Activated naive CD8-positive, alpha-beta T cell treated with anti-CD3 and anti-CD28 coated beads, Interleukin-2, amount 50 U/mL, for 16 hours (primary cell): ENCODE data around the gene FOXN4.

Source experiments
- DNase-seq: peaks from one replicate; pipeline ENCODE4 v3.0.0-alpha.2; 2020; ENCODE audit warnings: low read depth, low spot score

Gene FOXN4

GRCh38 chr12:109259545-109259895 lies 49.6 kb downstream of the FOXN4 start:
- no peak for DNase-seq

- DNase-seq = no peak
These were observed 50.2 kb downstream of the FOXN4 start for GRCh38 chr12:109258607-109259544.

- no peak for DNase-seq
These were observed 50.9 kb downstream of the FOXN4 start for GRCh38 chr12:109258201-109258600.

- DNase-seq = no peak
These were observed 53.1 kb downstream of the FOXN4 start for GRCh38 chr12:109256011-109256410.

GRCh38 chr12:109255377-109255776 lies 53.7 kb downstream of the FOXN4 start:
- DNase-seq = no peak

- DNase-seq = no peak
These were observed 55.1 kb downstream of the FOXN4 start for GRCh38 chr12:109253913-109254544.

GRCh38 chr12:109252799-109253198 lies 56.3 kb downstream of the FOXN4 start:
- DNase-seq = no peak

GRCh38 chr12:109250523-109250922 lies 58.6 kb downstream of the FOXN4 start:
- DNase-seq = no peak

- no peak for DNase-seq
These were observed 61.0 kb downstream of the FOXN4 start for GRCh38 chr12:109247831-109248654.

GRCh38 chr12:109246221-109246620 lies 62.9 kb downstream of the FOXN4 start:
- no peak for DNase-seq

- no peak for DNase-seq
These were observed 65.0 kb downstream of the FOXN4 start for GRCh38 chr12:109244073-109244472.

- no peak for DNase-seq
These were observed 67.1 kb downstream of the FOXN4 start for GRCh38 chr12:109241936-109242335.

- no peak for DNase-seq
These were observed 68.7 kb downstream of the FOXN4 start for GRCh38 chr12:109240365-109240764.

DNA sequence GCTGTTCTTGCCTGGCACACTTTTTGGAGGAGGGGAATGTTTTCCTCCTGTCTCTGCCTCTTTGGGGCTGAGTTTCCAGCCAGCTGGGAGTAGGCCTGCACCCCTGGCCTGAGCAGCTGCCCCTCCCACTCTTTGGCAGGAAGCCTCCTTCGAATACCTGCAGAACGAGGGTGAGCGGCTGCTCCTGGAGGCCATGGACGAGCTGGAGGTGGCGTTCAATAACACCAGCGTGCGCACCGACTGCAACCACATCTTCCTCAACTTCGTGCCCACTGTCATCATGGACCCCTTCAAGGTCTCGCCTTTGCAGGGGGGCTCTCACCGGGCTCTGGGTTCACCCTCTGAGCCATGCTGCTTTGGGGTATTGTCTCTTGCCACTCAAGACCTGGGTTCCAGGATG lies 69.4 kb downstream of the FOXN4 start:
- DNase-seq = no peak

GRCh38 chr12:109239179-109239578 lies 69.9 kb downstream of the FOXN4 start:
- no peak for DNase-seq

DNA sequence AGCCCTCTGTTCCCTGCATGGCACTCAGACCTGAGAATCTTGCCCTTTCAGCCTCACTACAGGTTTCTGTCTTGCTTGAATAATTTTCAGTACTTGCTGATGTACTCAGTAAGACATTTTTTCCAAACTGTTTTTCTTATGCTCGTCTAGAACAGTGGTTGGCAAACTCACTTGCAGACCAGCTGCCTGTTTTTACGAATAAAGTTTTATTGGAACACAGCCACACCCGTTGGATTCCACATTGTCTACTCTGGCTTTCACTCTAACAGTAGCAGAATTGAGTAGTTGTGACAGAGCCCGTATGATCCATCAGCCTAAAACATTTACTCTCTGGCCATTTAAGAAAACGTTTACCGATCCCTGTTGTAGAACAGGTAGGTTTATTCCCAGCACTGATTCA lies 72.8 kb downstream of the FOXN4 start:
- no peak for DNase-seq

- no peak for DNase-seq
These were observed 75.1 kb downstream of the FOXN4 start for GRCh38 chr12:109234012-109234411.

DNA sequence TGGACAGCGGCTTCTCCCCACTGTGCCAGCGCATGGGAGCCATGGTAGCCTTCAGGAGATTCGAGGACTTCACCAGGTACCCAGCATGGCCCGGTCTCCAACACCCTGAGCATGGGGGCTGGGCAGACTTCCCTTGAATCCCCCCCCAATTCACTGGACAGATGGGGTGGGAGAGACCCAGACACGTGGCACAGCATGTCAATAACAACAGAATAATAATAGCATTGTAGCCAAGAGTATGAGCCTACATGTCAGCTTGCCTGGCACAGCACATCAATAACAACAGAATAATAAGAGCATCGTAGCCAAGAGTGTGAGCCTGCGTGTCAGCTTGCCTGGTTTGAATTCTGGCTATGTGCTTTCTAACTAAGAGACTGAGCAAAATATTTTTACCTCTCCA lies 76.4 kb downstream of the FOXN4 start:
- no peak for DNase-seq

- DNase-seq = no peak
These were observed 78.9 kb downstream of the FOXN4 start for GRCh38 chr12:109230193-109230592.

- no peak for DNase-seq
These were observed 80.4 kb downstream of the FOXN4 start for GRCh38 chr12:109228664-109229063.
